Mesendoderm (in vitro differentiated cells): ENCODE data around the gene GPR171.
A peak's percentile ranks its signal among the peaks of the same experiment; 100 is the strongest.

Experiments
- DNase-seq: peaks from one replicate; pipeline ENCODE4 v3.0.0; 2013
- H2AK5ac ChIP-seq: 2 replicates; pipeline ENCODE4 v1.6.1; 2013; ENCODE audit warnings: low read length, inconsistent platforms
- H2BK120ac ChIP-seq: 2 replicates; pipeline ENCODE4 v1.6.1; 2013; ENCODE audit warnings: low read depth, mild to moderate bottlenecking, low read length, moderate library complexity, mixed read lengths
- H2BK15ac ChIP-seq: replicated peaks from 2 replicates; pipeline ENCODE4 v1.6.1; 2013; ENCODE audit warnings: low read depth, mild to moderate bottlenecking, moderate library complexity
- H2BK5ac ChIP-seq: 2 replicates; pipeline ENCODE4 v1.6.1; 2013; ENCODE audit warnings: low read length, inconsistent platforms
- H3K18ac ChIP-seq: 2 replicates; pipeline ENCODE4 v1.6.1; 2013; ENCODE audit warnings: mild to moderate bottlenecking, low read length, mixed read lengths
- H3K23ac ChIP-seq: one replicate; pipeline ENCODE4 v1.6.1; 2013; ENCODE audit warnings: low read length
- H3K27ac ChIP-seq: 2 replicates; pipeline ENCODE4 v1.5.1; 2013; ENCODE audit warnings: low read depth, mild to moderate bottlenecking, inconsistent platforms, low read length, moderate library complexity
- H3K27me3 ChIP-seq: 2 replicates; pipeline ENCODE4 v1.6.1; 2013; ENCODE audit warnings: low read length, control low read depth, mild to moderate bottlenecking, inconsistent platforms; ENCODE audit not compliant: insufficient read depth, poor library complexity
- H3K36me3 ChIP-seq: 2 replicates; pipeline ENCODE4 v1.6.1; 2013; ENCODE audit warnings: low read length, inconsistent platforms; ENCODE audit not compliant: control insufficient read depth, insufficient read depth
- H3K4ac ChIP-seq: one replicate; pipeline ENCODE4 v1.6.1; 2013; ENCODE audit warnings: low read depth, mild to moderate bottlenecking, low read length, moderate library complexity
- H3K4me1 ChIP-seq: 2 replicates; pipeline ENCODE4 v1.6.1; 2013; ENCODE audit warnings: low read depth, low read length, inconsistent platforms; ENCODE audit not compliant: control insufficient read depth
- H3K4me2 ChIP-seq: 2 replicates; pipeline ENCODE4 v1.6.1; 2013; ENCODE audit warnings: low read length
- H3K4me3 ChIP-seq: 2 replicates; pipeline ENCODE4 v1.5.1; 2013; ENCODE audit warnings: mild to moderate bottlenecking, low read length
- H3K56ac ChIP-seq: one replicate; pipeline ENCODE4 v1.6.1; 2013; ENCODE audit warnings: low read length
- H3K79me1 ChIP-seq: 2 replicates; pipeline ENCODE4 v1.6.1; 2013; ENCODE audit warnings: low read length, inconsistent platforms
- H3K79me2 ChIP-seq: 2 replicates; pipeline ENCODE4 v1.6.1; 2013; ENCODE audit warnings: mild to moderate bottlenecking, low read length; ENCODE audit not compliant: control insufficient read depth, insufficient read depth
- H3K9ac ChIP-seq: 2 replicates; pipeline ENCODE4 v1.6.1; 2013; ENCODE audit warnings: low read length, inconsistent platforms
- H4K5ac ChIP-seq: one replicate; pipeline ENCODE4 v1.6.1; 2013; ENCODE audit warnings: low read length
- H4K8ac ChIP-seq: one replicate; pipeline ENCODE4 v1.6.1; 2013; ENCODE audit warnings: low read depth, mild to moderate bottlenecking, control low read depth, low read length, moderate library complexity
- WGBS: extraction: QIAGEN DNeasy Blood & Tissue Kit; methylation state at CpG from one replicate; pipeline ENCODE4 v1.1.7; 2013; ENCODE audit warnings: low lambda C conversion rate, missing lambda C conversion rate; ENCODE audit not compliant: insufficient coverage; ENCODE audit errors: extremely low coverage; 5-methylcytosine and 5-hydroxymethylcytosine counted together

The GPR171 gene

GRCh38 chr3:151159806-151160205 is 43.2 kb downstream of the GPR171 start:
- no peak for DNase-seq
- Histone ChIP-seq H3K4ac (no peak overlapping the region), H3K79me2 (no peaks in the 10 kb centered on the region), H2BK120ac (no peak overlapping the region), H4K8ac (no peak overlapping the region), H3K9ac (no peak overlapping the region), H3K27me3 (no peaks in the 10 kb centered on the region), H3K4me3 (no peak overlapping the region), H3K79me1 (no peaks in the 10 kb centered on the region), H2BK5ac (no peak overlapping the region), H3K23ac (no peak overlapping the region), H3K27ac (no peak overlapping the region), H3K18ac (no peak overlapping the region), H3K4me2 (no peak overlapping the region), H4K5ac (no peak overlapping the region), H2AK5ac (no peak overlapping the region), H3K56ac (no peak overlapping the region), H2BK15ac (no peak overlapping the region), H3K36me3 (no peaks in the 10 kb centered on the region), H3K4me1 (no peaks in the 10 kb centered on the region)
- WGBS: no CpG with 5 or more reads among the region's 10 CpGs

- Histone ChIP-seq H3K27me3 (no peaks in the 10 kb centered on the region), H2AK5ac (no peak overlapping the region), H3K79me1 (no peaks in the 10 kb centered on the region), H3K4me3 (no peak overlapping the region), H3K4ac (no peak overlapping the region), H3K18ac (no peak overlapping the region), H3K4me1 (no peaks in the 10 kb centered on the region), H3K4me2 (no peak overlapping the region), H3K9ac (no peak overlapping the region), H3K36me3 (no peaks in the 10 kb centered on the region), H2BK5ac (no peak overlapping the region), H4K8ac (no peak overlapping the region), H2BK120ac (no peak overlapping the region), H3K27ac (no peak overlapping the region), H3K56ac (no peak overlapping the region), H3K23ac (no peak overlapping the region), H3K79me2 (no peaks in the 10 kb centered on the region), H4K5ac (no peak overlapping the region), H2BK15ac (no peak overlapping the region)
- WGBS: 100% methylated on average over 1 of the region's 3 CpGs
- DNase-seq: peak; percentile 91
These were observed 46.3 kb downstream of the GPR171 start for GRCh38 chr3:151156618-151157216.

DNA sequence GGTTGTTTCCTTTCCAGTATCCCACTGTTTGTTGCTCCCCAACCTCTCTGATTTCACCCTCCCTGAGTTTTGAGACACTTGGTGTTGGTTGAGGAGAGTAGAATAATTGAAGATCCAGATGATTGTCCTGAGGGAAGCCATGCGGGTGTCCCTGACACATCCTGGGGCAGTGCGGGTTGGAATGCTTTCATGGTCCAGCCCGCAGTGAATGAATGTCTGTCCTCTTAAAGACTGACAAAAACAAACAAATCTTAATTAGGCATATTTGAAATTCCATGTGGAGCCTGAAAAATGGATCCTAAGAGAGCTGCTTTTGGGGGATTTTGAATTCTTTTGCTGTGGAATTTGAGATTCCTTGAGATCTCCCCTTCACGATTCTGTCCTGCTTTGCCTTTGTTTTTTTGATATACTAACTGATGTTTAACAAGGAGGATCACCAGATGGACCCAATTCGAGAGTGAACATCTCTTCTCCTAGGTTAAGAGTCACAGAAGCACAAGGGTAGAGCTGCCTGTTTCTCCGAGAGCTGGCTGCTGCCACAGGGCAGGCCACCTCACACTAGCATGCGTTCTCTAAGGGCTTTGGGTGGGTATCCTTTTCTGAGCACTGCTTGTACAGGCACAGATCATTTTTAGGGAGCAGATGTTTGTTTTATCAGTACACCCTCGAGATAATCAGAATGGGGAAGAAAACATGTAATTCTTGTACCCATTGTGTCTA is 47.4 kb downstream of the GPR171 start:
- H3K4me3 ChIP-seq: no peak overlapping the region
- H3K18ac ChIP-seq: no peak overlapping the region
- H3K36me3 ChIP-seq: no peaks in the 10 kb centered on the region
- H3K4me2 ChIP-seq: no peak overlapping the region
- no peak overlapping the region for H3K23ac ChIP-seq
- H2AK5ac ChIP-seq: no peak overlapping the region
- no peak overlapping the region for H3K9ac ChIP-seq
- no peaks in the 10 kb centered on the region for H3K27me3 ChIP-seq
- H3K79me2 ChIP-seq: no peaks in the 10 kb centered on the region
- peak overlapping the region; percentile 64 for H3K27ac ChIP-seq
- no peak overlapping the region for H3K4ac ChIP-seq
- no peak overlapping the region for H2BK15ac ChIP-seq
- H2BK120ac ChIP-seq: no peak overlapping the region
- H4K5ac ChIP-seq: no peak overlapping the region
- peak overlapping the region; percentile 17 for H3K56ac ChIP-seq
- H4K8ac ChIP-seq: no peak overlapping the region
- H2BK5ac ChIP-seq: no peak overlapping the region
- no CpG with 5 or more reads among the region's 8 CpGs for WGBS
- H3K4me1 ChIP-seq: no peaks in the 10 kb centered on the region
- DNase-seq: peak; percentile 70
- no peaks in the 10 kb centered on the region for H3K79me1 ChIP-seq

DNA sequence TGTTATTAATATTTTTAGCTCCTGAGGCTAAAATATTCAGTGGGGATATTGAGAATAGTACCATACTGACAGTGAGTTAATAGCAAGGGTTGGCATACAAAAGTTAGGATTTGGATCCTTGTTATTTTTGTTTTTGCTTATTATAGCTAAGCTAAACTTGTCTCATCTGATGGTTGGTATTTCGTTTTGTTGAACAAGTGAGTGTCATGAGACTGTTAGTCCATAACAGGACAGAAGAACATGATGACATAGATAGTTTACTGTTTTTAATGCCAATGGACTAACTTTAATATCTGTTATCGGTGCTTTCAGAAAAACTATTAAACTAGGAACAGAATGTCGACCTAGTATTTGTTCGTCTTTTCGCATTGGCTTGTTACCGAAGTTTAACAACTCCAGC is 48.5 kb downstream of the GPR171 start:
- no peak overlapping the region for H3K56ac ChIP-seq
- no peak overlapping the region for H3K9ac ChIP-seq
- no peaks in the 10 kb centered on the region for H3K4me1 ChIP-seq
- DNase-seq: no peak
- no peak overlapping the region for H4K5ac ChIP-seq
- no peak overlapping the region for H2AK5ac ChIP-seq
- no peaks in the 10 kb centered on the region for H3K79me1 ChIP-seq
- no peak overlapping the region for H3K4ac ChIP-seq
- no CpG with 5 or more reads among the region's 6 CpGs for WGBS
- no peak overlapping the region for H2BK120ac ChIP-seq
- H3K27me3 ChIP-seq: no peaks in the 10 kb centered on the region
- H2BK15ac ChIP-seq: no peak overlapping the region
- no peak overlapping the region for H3K18ac ChIP-seq
- no peak overlapping the region for H3K23ac ChIP-seq
- no peaks in the 10 kb centered on the region for H3K36me3 ChIP-seq
- H3K27ac ChIP-seq: no peak overlapping the region
- H4K8ac ChIP-seq: no peak overlapping the region
- H3K79me2 ChIP-seq: no peaks in the 10 kb centered on the region
- H2BK5ac ChIP-seq: no peak overlapping the region
- no peak overlapping the region for H3K4me3 ChIP-seq
- H3K4me2 ChIP-seq: no peak overlapping the region

DNA sequence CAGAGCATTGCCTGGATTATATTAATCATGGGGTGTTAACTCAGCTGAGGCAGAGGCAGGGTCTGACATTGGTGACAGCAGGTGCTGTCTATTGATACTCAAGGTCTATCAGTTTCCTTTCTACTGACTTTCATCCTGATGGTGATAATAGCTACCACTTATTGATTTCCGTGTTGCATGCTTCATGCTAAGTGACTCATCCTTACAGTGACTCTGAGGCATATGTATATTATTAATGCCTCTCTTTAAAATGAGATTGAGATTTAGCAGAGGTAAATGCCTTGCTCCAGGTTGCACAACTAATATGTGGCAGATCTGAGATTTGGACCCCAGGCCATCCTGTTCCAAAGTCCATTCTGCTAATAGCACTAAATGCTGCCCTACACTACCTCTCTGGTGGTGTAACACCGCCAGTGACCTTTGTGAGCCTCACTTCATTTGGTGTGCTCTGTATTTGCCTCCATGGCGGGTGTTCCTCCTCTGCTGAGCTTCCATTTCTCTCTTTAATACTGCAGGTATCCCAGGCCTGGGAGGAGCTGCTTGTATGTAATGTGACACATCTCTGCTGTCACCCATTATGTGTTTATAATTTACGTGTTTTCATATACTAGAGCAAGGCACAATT is 50.4 kb downstream of the GPR171 start:
- H3K9ac ChIP-seq: no peak overlapping the region
- no peak overlapping the region for H3K56ac ChIP-seq
- no CpG with 5 or more reads among the region's 4 CpGs for WGBS
- H2AK5ac ChIP-seq: no peak overlapping the region
- H4K5ac ChIP-seq: no peak overlapping the region
- no peaks in the 10 kb centered on the region for H3K36me3 ChIP-seq
- H2BK5ac ChIP-seq: no peak overlapping the region
- DNase-seq: no peak
- H3K27ac ChIP-seq: no peak overlapping the region
- no peaks in the 10 kb centered on the region for H3K27me3 ChIP-seq
- no peak overlapping the region for H2BK120ac ChIP-seq
- H3K23ac ChIP-seq: no peak overlapping the region
- no peak overlapping the region for H3K4ac ChIP-seq
- no peak overlapping the region for H3K18ac ChIP-seq
- no peaks in the 10 kb centered on the region for H3K79me1 ChIP-seq
- H3K4me3 ChIP-seq: no peak overlapping the region
- H3K4me2 ChIP-seq: no peak overlapping the region
- H2BK15ac ChIP-seq: no peak overlapping the region
- H3K79me2 ChIP-seq: no peaks in the 10 kb centered on the region
- H4K8ac ChIP-seq: no peak overlapping the region
- no peaks in the 10 kb centered on the region for H3K4me1 ChIP-seq
